ENCODE results near the gene BORCS6. TPM values are rescaled to one million over a fixed set of nuclear protein-coding genes. Genes with fewer than 3 reads are reported as not detected.

Gene BORCS6
- total and polyA plus RNA-seq, 2 of the 13 experiments (the other 11 are each of a cell fraction or from before 2014, with no cell fraction given), result 2.0 to 5.1 TPM

- no peak for TF ChIP-seq SMARCC2 (IDR thresholded peaks at IDR 0.05)
- TF ChIP-seq CSRNP2 (CRISPR knock-in tag; conservative IDR thresholded peaks at IDR 0.05; ENCODE audit: low read depth), result no peak
- TF ChIP-seq ZSCAN22 (CRISPR knock-in tag; IDR thresholded peaks at IDR 0.05), result no peak
- TF ChIP-seq, protein P1, sequence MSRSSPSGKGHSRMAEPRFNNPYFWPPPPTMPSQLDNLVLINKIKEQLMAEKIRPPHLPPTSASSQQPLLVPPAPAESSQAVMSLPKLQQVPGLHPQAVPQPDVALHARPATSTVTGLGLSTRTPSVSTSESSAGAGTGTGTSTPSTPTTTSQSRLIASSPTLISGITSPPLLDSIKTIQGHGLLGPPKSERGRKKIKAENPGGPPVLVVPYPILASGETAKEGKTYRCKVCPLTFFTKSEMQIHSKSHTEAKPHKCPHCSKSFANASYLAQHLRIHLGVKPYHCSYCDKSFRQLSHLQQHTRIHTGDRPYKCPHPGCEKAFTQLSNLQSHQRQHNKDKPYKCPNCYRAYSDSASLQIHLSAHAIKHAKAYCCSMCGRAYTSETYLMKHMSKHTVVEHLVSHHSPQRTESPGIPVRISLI (CRISPR knock-in tag; IDR thresholded peaks at IDR 0.05; ENCODE audit: borderline replicate concordance), result peak; percentile 95
- no peak for TF ChIP-seq ARNTL (CRISPR knock-in tag; IDR thresholded peaks at IDR 0.05)
- no peak for TF ChIP-seq ZNF33A (CRISPR knock-in tag; IDR thresholded peaks at IDR 0.05; ENCODE audit: borderline replicate concordance)
- TF ChIP-seq TSC22D2 (CRISPR knock-in tag; IDR thresholded peaks at IDR 0.05; ENCODE audit: borderline replicate concordance), result no peak
- TF ChIP-seq ZKSCAN1 (IDR thresholded peaks at IDR 0.05; ENCODE audit: low read length), result no peak
- TF ChIP-seq ZNF605 (CRISPR knock-in tag; IDR thresholded peaks at IDR 0.05), result no peak
- TF ChIP-seq, protein P2, sequence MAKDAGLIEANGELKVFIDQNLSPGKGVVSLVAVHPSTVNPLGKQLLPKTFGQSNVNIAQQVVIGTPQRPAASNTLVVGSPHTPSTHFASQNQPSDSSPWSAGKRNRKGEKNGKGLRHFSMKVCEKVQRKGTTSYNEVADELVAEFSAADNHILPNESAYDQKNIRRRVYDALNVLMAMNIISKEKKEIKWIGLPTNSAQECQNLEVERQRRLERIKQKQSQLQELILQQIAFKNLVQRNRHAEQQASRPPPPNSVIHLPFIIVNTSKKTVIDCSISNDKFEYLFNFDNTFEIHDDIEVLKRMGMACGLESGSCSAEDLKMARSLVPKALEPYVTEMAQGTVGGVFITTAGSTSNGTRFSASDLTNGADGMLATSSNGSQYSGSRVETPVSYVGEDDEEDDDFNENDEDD (CRISPR knock-in tag; IDR thresholded peaks at IDR 0.05; ENCODE audit: borderline replicate concordance), result peak; percentile 23; the same call in 1 of the 2 replicates
- TF ChIP-seq ISX (CRISPR knock-in tag; conservative IDR thresholded peaks at IDR 0.05), result no peak
- 0 out of 2 replicates have a peak, but pooled peaks have one; percentile 43 for TF ChIP-seq SIN3A (IDR thresholded peaks at IDR 0.05; ENCODE audit: borderline replicate concordance, low read depth, low read length)
- TF ChIP-seq ZNF260 (CRISPR knock-in tag; IDR thresholded peaks at IDR 0.05; ENCODE audit: borderline replicate concordance, low read depth), result no peak
- peak; percentile 31; the same call in 1 of the 2 replicates for TF ChIP-seq GABPB1 (CRISPR knock-in tag; IDR thresholded peaks at IDR 0.05)
- TF ChIP-seq NFRKB (IDR thresholded peaks at IDR 0.05), result no peak
- TF ChIP-seq MAFK (conservative IDR thresholded peaks at IDR 0.05 in 1 of 2, IDR thresholded peaks at IDR 0.05 in 1 of 2; ENCODE audit: low read length in 2 of 2), result peak; percentile 80 to 88
- TF ChIP-seq RFXAP (CRISPR knock-in tag; IDR thresholded peaks at IDR 0.05; ENCODE audit: borderline replicate concordance), result peak; percentile 38; the same call in 1 of the 2 replicates
- TF ChIP-seq, protein P3, sequence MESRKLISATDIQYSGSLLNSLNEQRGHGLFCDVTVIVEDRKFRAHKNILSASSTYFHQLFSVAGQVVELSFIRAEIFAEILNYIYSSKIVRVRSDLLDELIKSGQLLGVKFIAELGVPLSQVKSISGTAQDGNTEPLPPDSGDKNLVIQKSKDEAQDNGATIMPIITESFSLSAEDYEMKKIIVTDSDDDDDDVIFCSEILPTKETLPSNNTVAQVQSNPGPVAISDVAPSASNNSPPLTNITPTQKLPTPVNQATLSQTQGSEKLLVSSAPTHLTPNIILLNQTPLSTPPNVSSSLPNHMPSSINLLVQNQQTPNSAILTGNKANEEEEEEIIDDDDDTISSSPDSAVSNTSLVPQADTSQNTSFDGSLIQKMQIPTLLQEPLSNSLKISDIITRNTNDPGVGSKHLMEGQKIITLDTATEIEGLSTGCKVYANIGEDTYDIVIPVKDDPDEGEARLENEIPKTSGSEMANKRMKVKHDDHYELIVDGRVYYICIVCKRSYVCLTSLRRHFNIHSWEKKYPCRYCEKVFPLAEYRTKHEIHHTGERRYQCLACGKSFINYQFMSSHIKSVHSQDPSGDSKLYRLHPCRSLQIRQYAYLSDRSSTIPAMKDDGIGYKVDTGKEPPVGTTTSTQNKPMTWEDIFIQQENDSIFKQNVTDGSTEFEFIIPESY (CRISPR knock-in tag; IDR thresholded peaks at IDR 0.05), result 0 out of 2 replicates have a peak, but pooled peaks have one; percentile 7
- TF ChIP-seq KDM2A (CRISPR knock-in tag; IDR thresholded peaks at IDR 0.05; ENCODE audit: borderline replicate concordance, low read depth), result peak; percentile 56
- TF ChIP-seq RARA (CRISPR knock-in tag; IDR thresholded peaks at IDR 0.05), result peak; percentile 87
- no peak for TF ChIP-seq FOXP1 (IDR thresholded peaks at IDR 0.05)
- TF ChIP-seq FOXP1 (CRISPR knock-in tag; IDR thresholded peaks at IDR 0.05), result peak; percentile 46; the same call in 1 of the 2 replicates
- TF ChIP-seq KLF13 (CRISPR knock-in tag; IDR thresholded peaks at IDR 0.05), result no peak
- TF ChIP-seq PCBP2 (optimal IDR thresholded peaks at IDR 0.05; ENCODE audit: low read depth, low read length, poor library complexity, severe bottlenecking), result no peak
- peak; percentile 28 for TF ChIP-seq ASH2L (IDR thresholded peaks at IDR 0.05; ENCODE audit: insufficient read length, low read depth, low read length)
Observed at GRCh38 chr17:8212312-8213180, 22.6 kb upstream of the BORCS6 start (continued).

Measured in HepG2 (cell line).